ENCODE results near the gene ARL5B.
A peak's percentile ranks its signal among the peaks of the same experiment; 100 is the strongest.

The ARL5B gene

GRCh38 chr10:18687706-18688105, 28.5 kb downstream of the ARL5B start:
- no peak for DNase-seq
- in situ Hi-C loops (cut with HindIII; ENCODE audit: low pct_ligation_motif_present, low pct_unique_long_range_greater_than_20kb, low sequenced_read_pairs): no loop called here

- peak; percentile 37 for DNase-seq
- in situ Hi-C loops (cut with HindIII; ENCODE audit: low pct_ligation_motif_present, low pct_unique_long_range_greater_than_20kb, low sequenced_read_pairs): no loop called here
These were observed 30.3 kb downstream of the ARL5B start for GRCh38 chr10:18689498-18689897.

GRCh38 chr10:18690541-18690940, 31.3 kb downstream of the ARL5B start:
- in situ Hi-C loops (cut with HindIII; ENCODE audit: low pct_ligation_motif_present, low pct_unique_long_range_greater_than_20kb, low sequenced_read_pairs): no loop called here
- DNase-seq: no peak

GRCh38 chr10:18699849-18700840, 40.9 kb downstream of the ARL5B start:
- in situ Hi-C loops (cut with HindIII; ENCODE audit: low pct_ligation_motif_present, low pct_unique_long_range_greater_than_20kb, low sequenced_read_pairs): no loop called here
- no peak for DNase-seq

- in situ Hi-C loops (cut with HindIII; ENCODE audit: low pct_ligation_motif_present, low pct_unique_long_range_greater_than_20kb, low sequenced_read_pairs): no loop called here
- DNase-seq: no peak
These were observed 44.3 kb downstream of the ARL5B start for GRCh38 chr10:18703521-18703920.

- DNase-seq: no peak
- in situ Hi-C loops (cut with HindIII; ENCODE audit: low pct_ligation_motif_present, low pct_unique_long_range_greater_than_20kb, low sequenced_read_pairs): no loop called here
These were observed 51.0 kb downstream of the ARL5B start for GRCh38 chr10:18710201-18710653.

GRCh38 chr10:18713077-18713476, 53.8 kb downstream of the ARL5B start:
- in situ Hi-C loops (cut with HindIII; ENCODE audit: low pct_ligation_motif_present, low pct_unique_long_range_greater_than_20kb, low sequenced_read_pairs): no loop called here
- peak; percentile 56 for DNase-seq

GRCh38 chr10:18718991-18719390, 59.8 kb downstream of the ARL5B start:
- in situ Hi-C loops (cut with HindIII; ENCODE audit: low pct_ligation_motif_present, low pct_unique_long_range_greater_than_20kb, low sequenced_read_pairs): no loop called here
- no peak for DNase-seq

GRCh38 chr10:18719811-18720210, 60.6 kb downstream of the ARL5B start:
- in situ Hi-C loops (cut with HindIII; ENCODE audit: low pct_ligation_motif_present, low pct_unique_long_range_greater_than_20kb, low sequenced_read_pairs): no loop called here

GRCh38 chr10:18721067-18721466, 61.8 kb downstream of the ARL5B start:
- in situ Hi-C loops (cut with HindIII; ENCODE audit: low pct_ligation_motif_present, low pct_unique_long_range_greater_than_20kb, low sequenced_read_pairs): no loop called here

More at GRCh38 chr10:18719811-18720210, 60.6 kb downstream of the ARL5B start:
- no peak for DNase-seq

GRCh38 chr10:18723801-18724200, 64.6 kb downstream of the ARL5B start:
- in situ Hi-C loops (cut with HindIII; ENCODE audit: low pct_ligation_motif_present, low pct_unique_long_range_greater_than_20kb, low sequenced_read_pairs): no loop called here
- DNase-seq: no peak

More at GRCh38 chr10:18721067-18721466, 61.8 kb downstream of the ARL5B start:
- DNase-seq: no peak
